ENCODE results near the gene TGFBR1. TPM values are rescaled to one million over a fixed set of nuclear protein-coding genes. Genes with fewer than 3 reads are reported as not detected.
A peak's percentile ranks its signal among the peaks of the same experiment; 100 is the strongest.

Gene TGFBR1
- total and polyA plus RNA-seq, 3 donors from 2014 or later, result 20.9 to 30.8 (median 28.7) TPM

- 41 to 92% methylated on average over 2 to 10 of the region's 10 CpGs for WGBS, 2 donors
- DNase-seq, result no peak
- intact Hi-C loops (cut with DNase I; ENCODE audit: low total_unique reads), result no loop called here
Observed at GRCh38 chr9:99184110-99184474, 79.2 kb downstream of the TGFBR1 start.

GRCh38 chr9:99184475-99185347 lies 79.8 kb downstream of the TGFBR1 start:
- peak overlapping the region; percentile 26 to 30 for H3K4me3 ChIP-seq
- intact Hi-C loops (cut with DNase I; ENCODE audit: low total_unique reads), result no loop called here
- no peak overlapping the region for H3K27ac ChIP-seq
- no peak for TF ChIP-seq POLR2A (IDR thresholded peaks at IDR 0.05)
- TF ChIP-seq, protein P1, sequence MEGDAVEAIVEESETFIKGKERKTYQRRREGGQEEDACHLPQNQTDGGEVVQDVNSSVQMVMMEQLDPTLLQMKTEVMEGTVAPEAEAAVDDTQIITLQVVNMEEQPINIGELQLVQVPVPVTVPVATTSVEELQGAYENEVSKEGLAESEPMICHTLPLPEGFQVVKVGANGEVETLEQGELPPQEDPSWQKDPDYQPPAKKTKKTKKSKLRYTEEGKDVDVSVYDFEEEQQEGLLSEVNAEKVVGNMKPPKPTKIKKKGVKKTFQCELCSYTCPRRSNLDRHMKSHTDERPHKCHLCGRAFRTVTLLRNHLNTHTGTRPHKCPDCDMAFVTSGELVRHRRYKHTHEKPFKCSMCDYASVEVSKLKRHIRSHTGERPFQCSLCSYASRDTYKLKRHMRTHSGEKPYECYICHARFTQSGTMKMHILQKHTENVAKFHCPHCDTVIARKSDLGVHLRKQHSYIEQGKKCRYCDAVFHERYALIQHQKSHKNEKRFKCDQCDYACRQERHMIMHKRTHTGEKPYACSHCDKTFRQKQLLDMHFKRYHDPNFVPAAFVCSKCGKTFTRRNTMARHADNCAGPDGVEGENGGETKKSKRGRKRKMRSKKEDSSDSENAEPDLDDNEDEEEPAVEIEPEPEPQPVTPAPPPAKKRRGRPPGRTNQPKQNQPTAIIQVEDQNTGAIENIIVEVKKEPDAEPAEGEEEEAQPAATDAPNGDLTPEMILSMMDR (IDR thresholded peaks at IDR 0.05), result peak; percentile 80 to 92 (median 85)
- no peaks in the 10 kb centered on the region for H3K36me3 ChIP-seq (ENCODE audit: low read depth, missing control alignments)
- H3K9me3 ChIP-seq, result no peaks in the 10 kb centered on the region
- H3K27me3 ChIP-seq, result no peaks in the 10 kb centered on the region
- DNase-seq, result peak; percentile 95
- 13 to 14% methylated on average over 23 to 29 of the region's 29 CpGs for WGBS, 2 donors
- H3K4me1 ChIP-seq, result no peaks in the 10 kb centered on the region

More at GRCh38 chr9:99184110-99184474, 79.2 kb downstream of the TGFBR1 start:
- Histone ChIP-seq H3K4me1 (no peaks in the 10 kb centered on the region), H3K27ac (no peak overlapping the region), H3K27me3 (no peaks in the 10 kb centered on the region), H3K9me3 (no peaks in the 10 kb centered on the region), H3K36me3 (ENCODE audit: low read depth, missing control alignments) (no peaks in the 10 kb centered on the region), H3K4me3 (no peak overlapping the region)
- TF ChIP-seq POLR2A (IDR thresholded peaks at IDR 0.05), result no peak
- TF ChIP-seq, protein P1 (IDR thresholded peaks at IDR 0.05), result no peak

DNA sequence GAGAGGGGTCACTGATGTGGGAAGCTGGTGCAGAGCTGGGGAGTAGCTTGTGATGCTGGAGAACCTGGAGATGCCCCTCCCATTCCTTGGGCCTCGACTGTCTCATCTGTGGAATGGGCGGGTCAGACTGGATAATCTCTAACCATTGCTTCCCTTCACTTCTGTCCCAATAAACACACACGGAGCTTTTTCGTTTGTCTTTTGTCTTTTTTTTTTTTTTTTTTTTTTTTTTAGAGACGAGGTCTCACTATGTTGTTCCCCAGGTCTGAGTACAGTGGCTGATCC lies 80.4 kb downstream of the TGFBR1 start:
- Histone ChIP-seq H3K9me3 (no peaks in the 10 kb centered on the region), H3K4me3 (peak overlapping the region; percentile 26 to 30), H3K27me3 (no peaks in the 10 kb centered on the region), H3K27ac (no peak overlapping the region), H3K4me1 (no peaks in the 10 kb centered on the region), H3K36me3 (ENCODE audit: low read depth, missing control alignments) (no peaks in the 10 kb centered on the region)
- WGBS, 2 donors, result 48 to 68% methylated on average over 5 of the region's 5 CpGs
- TF ChIP-seq POLR2A (IDR thresholded peaks at IDR 0.05), result no peak
- TF ChIP-seq, protein P1 (IDR thresholded peaks at IDR 0.05), result no peak
- intact Hi-C loops (cut with DNase I; ENCODE audit: low total_unique reads), result no loop called here
- no peak for DNase-seq

DNA sequence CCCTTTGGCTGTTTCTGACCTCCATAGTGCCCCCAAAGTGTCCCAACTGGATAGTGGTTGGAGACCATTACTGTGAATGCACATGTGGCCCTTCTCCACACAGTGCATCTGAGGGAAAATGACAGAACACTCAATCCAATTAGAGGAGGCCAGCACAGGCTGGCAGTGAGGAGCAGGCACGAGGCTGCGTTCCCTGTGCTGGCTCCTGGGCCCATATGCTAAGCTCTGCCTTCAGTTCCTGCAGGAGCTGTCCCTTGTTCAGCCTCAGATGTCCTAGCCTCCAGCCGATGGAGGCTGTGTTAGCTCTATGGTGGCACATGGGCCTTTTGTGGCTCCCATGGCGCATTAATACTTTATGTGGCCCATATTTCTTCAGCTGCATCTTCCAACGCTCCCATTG lies 81.0 kb downstream of the TGFBR1 start:
- WGBS, 2 donors, result 81 to 95% methylated on average over 5 of the region's 5 CpGs
- intact Hi-C loops (cut with DNase I; ENCODE audit: low total_unique reads), result no loop called here
- no peak overlapping the region for H3K4me3 ChIP-seq
- H3K27me3 ChIP-seq, result no peaks in the 10 kb centered on the region
- no peaks in the 10 kb centered on the region for H3K4me1 ChIP-seq
- no peaks in the 10 kb centered on the region for H3K36me3 ChIP-seq (ENCODE audit: low read depth, missing control alignments)
- TF ChIP-seq, protein P1 (IDR thresholded peaks at IDR 0.05), result no peak
- no peak for TF ChIP-seq POLR2A (IDR thresholded peaks at IDR 0.05)
- no peak for DNase-seq
- H3K9me3 ChIP-seq, result no peaks in the 10 kb centered on the region
- no peak overlapping the region for H3K27ac ChIP-seq

- H3K27me3 ChIP-seq, result no peaks in the 10 kb centered on the region
- DNase-seq, result no peak
- no peaks in the 10 kb centered on the region for H3K9me3 ChIP-seq
- intact Hi-C loops (cut with DNase I; ENCODE audit: low total_unique reads), result no loop called here
- TF ChIP-seq, protein P1 (IDR thresholded peaks at IDR 0.05), result no peak
- no peak for TF ChIP-seq POLR2A (IDR thresholded peaks at IDR 0.05)
- no peak overlapping the region for H3K4me3 ChIP-seq
- H3K4me1 ChIP-seq, result no peaks in the 10 kb centered on the region
- WGBS, 2 donors, result 88 to 89% methylated on average over 4 of the region's 4 CpGs
- H3K27ac ChIP-seq, result no peak overlapping the region
- H3K36me3 ChIP-seq (ENCODE audit: low read depth, missing control alignments), result no peaks in the 10 kb centered on the region
Observed at GRCh38 chr9:99187311-99187710, 82.4 kb downstream of the TGFBR1 start.
